Measurements from ENCODE around the gene HSD17B12.

The HSD17B12 gene

DNA sequence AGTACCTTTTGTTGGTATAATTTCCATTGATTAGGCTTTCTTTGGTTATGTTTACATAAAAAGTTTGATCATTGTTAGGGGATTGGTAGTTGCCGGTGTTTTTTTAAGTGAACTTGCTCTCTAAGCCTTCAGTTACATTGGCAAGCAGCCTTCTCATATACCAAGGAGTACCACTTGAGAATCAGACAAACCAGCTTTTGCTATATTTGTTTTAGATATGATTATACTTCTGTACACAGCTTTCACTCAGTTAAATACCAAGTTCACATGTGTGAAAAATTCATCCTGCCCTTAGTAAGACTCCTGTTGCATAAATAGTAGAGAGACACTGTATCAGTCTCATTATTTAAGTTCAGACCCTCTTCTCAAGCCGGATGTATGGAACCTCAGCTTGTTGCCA lies 222.5 kb downstream of the HSD17B12 start:
- no peak for DNase-seq
- TF ChIP-seq POLR2A (IDR thresholded peaks at IDR 0.05; ENCODE audit: low read length) (no peak), GATA1 (IDR thresholded peaks at IDR 0.05; ENCODE audit: low read depth, low read length) (no peak)

GRCh38 chr11:43903969-43904368 lies 223.4 kb downstream of the HSD17B12 start:
- TF ChIP-seq GATA1 (IDR thresholded peaks at IDR 0.05; ENCODE audit: low read depth, low read length) = no peak
- TF ChIP-seq POLR2A (IDR thresholded peaks at IDR 0.05; ENCODE audit: low read length) = no peak
- DNase-seq = no peak

GRCh38 chr11:43904742-43905535 lies 224.4 kb downstream of the HSD17B12 start:
- no peak for DNase-seq
- TF ChIP-seq POLR2A (IDR thresholded peaks at IDR 0.05; ENCODE audit: low read length) (no peak), GATA1 (IDR thresholded peaks at IDR 0.05; ENCODE audit: low read depth, low read length) (no peak)

DNA sequence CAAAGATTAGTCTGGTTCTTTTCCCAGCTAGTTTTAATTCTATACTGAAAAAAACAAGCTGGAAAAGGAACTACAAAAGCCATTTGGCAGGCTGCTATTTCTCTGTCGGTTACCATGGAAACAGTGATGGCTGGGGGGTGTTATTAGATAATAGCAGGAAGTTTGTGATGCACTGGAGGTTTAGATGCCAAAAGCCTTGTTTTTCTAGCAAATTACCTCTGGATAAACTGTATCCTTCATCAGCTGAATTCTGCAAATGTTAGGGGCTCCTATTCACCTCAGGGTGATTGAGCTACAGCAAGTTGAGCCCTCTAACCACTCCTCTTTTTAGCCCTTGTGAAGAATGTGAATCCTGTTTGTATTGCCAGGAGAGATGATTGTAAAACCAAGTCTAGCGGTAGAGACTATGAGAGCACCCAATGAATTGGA lies 225.3 kb downstream of the HSD17B12 start:
- TF ChIP-seq POLR2A (IDR thresholded peaks at IDR 0.05; ENCODE audit: low read length) (no peak), GATA1 (IDR thresholded peaks at IDR 0.05; ENCODE audit: low read depth, low read length) (no peak)
- no peak for DNase-seq

All from erythroblast (primary cell).